WERI-Rb-1 (cell line): ENCODE results near the gene QKI.

Source experiments
- DNase-seq: peaks from one replicate; pipeline ENCODE4 v3.0.0-alpha.2; 2020
- H3K27ac ChIP-seq: fragments of 250-450 bp; sonication (Bioruptor Pico); 2 replicates; pipeline ENCODE4 v1.5.1; 2020; ENCODE audit warnings: mild to moderate bottlenecking, moderate library complexity
- H3K27me3 ChIP-seq: fragments of 250-450 bp; sonication (Bioruptor Pico); 2 replicates; pipeline ENCODE4 v1.5.1; 2021; ENCODE audit warnings: mild to moderate bottlenecking, low read depth, moderate library complexity; ENCODE audit not compliant: insufficient read depth, severe bottlenecking
- H3K36me3 ChIP-seq: fragments of 250-450 bp; sonication (Bioruptor Pico); 2 replicates; pipeline ENCODE4 v1.5.1; 2020; ENCODE audit warnings: mild to moderate bottlenecking, moderate library complexity
- H3K4me3 ChIP-seq: 2 replicates; pipeline ENCODE4 v1.5.1; 2011; ENCODE audit warnings: low read depth, mild to moderate bottlenecking, control low read depth, low read length
- H3K9me3 ChIP-seq: fragments of 250-450 bp; sonication (Bioruptor Pico); 2 replicates; pipeline ENCODE4 v1.5.1; 2021; ENCODE audit warnings: mild to moderate bottlenecking, moderate library complexity; ENCODE audit not compliant: severe bottlenecking
- TF ChIP-seq, protein P1 (sequence below): IDR thresholded peaks from 2 replicates; pipeline ENCODE4 v1.5.1; 2011; ENCODE audit warnings: low read depth, mild to moderate bottlenecking, control low read depth, inconsistent platforms, low read length

QKI gene

GRCh38 chr6:163617549-163617948 lies 203.0 kb downstream of the QKI start:
- no peak for DNase-seq
- Histone ChIP-seq H3K4me3 (no peak overlapping the region), H3K9me3 (no peaks in the 10 kb centered on the region), H3K27ac (no peak overlapping the region), H3K36me3 (no peaks in the 10 kb centered on the region), H3K27me3 (no peaks in the 10 kb centered on the region)
- TF ChIP-seq, protein P1, sequence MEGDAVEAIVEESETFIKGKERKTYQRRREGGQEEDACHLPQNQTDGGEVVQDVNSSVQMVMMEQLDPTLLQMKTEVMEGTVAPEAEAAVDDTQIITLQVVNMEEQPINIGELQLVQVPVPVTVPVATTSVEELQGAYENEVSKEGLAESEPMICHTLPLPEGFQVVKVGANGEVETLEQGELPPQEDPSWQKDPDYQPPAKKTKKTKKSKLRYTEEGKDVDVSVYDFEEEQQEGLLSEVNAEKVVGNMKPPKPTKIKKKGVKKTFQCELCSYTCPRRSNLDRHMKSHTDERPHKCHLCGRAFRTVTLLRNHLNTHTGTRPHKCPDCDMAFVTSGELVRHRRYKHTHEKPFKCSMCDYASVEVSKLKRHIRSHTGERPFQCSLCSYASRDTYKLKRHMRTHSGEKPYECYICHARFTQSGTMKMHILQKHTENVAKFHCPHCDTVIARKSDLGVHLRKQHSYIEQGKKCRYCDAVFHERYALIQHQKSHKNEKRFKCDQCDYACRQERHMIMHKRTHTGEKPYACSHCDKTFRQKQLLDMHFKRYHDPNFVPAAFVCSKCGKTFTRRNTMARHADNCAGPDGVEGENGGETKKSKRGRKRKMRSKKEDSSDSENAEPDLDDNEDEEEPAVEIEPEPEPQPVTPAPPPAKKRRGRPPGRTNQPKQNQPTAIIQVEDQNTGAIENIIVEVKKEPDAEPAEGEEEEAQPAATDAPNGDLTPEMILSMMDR = no peak

DNA sequence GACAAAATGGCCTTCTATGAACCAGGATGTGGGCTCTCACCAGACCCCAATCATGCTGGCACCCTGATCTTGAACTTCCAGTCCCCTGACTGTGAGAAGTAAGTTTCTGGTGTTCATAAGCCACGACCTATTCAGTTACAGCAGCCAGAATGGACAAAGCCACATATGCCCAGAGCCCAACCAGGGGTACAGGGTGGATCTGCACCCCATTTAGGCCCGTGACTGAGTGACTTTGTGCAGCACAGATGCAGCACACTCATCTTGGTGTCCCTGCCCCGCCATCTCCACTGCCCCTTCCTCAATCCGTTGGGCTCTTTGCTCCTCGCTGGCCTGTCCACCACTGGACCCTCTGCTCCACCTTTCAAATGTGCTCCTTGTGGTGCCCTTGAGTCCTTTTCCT lies 205.6 kb downstream of the QKI start:
- DNase-seq = no peak
- Histone ChIP-seq H3K9me3 (no peaks in the 10 kb centered on the region), H3K36me3 (no peaks in the 10 kb centered on the region), H3K4me3 (no peak overlapping the region), H3K27me3 (no peaks in the 10 kb centered on the region), H3K27ac (no peak overlapping the region)
- TF ChIP-seq, protein P1 = no peak

- no peaks in the 10 kb centered on the region for H3K27me3 ChIP-seq
- TF ChIP-seq, protein P1 = no peak
- no peak overlapping the region for H3K27ac ChIP-seq
- H3K36me3 ChIP-seq = no peaks in the 10 kb centered on the region
- no peaks in the 10 kb centered on the region for H3K9me3 ChIP-seq
- no peak overlapping the region for H3K4me3 ChIP-seq
- no peak for DNase-seq
These were observed 206.3 kb downstream of the QKI start for GRCh38 chr6:163620670-163621330.

DNA sequence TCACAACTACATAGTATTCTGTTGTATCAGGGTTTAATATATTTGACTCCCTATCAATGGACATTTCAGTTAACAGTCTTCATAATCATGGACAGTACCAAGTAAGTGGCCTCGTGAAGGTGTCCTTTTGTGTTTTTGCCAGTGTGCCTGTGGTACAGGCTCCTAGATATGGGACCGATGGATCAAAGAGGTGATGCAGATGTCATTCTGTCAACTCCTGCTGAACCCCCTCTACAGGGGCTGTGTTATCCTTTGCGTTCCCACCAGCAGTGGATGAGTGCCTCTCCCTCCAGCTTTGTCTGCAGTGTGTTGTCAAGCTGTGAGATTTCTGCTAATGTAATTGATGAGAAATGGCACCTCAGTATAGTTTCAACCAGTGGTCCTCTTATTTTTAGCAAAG lies 210.7 kb downstream of the QKI start:
- Histone ChIP-seq H3K27ac (no peak overlapping the region), H3K4me3 (no peak overlapping the region), H3K27me3 (no peaks in the 10 kb centered on the region), H3K9me3 (no peaks in the 10 kb centered on the region), H3K36me3 (no peaks in the 10 kb centered on the region)
- no peak for DNase-seq
- TF ChIP-seq, protein P1 = no peak

DNA sequence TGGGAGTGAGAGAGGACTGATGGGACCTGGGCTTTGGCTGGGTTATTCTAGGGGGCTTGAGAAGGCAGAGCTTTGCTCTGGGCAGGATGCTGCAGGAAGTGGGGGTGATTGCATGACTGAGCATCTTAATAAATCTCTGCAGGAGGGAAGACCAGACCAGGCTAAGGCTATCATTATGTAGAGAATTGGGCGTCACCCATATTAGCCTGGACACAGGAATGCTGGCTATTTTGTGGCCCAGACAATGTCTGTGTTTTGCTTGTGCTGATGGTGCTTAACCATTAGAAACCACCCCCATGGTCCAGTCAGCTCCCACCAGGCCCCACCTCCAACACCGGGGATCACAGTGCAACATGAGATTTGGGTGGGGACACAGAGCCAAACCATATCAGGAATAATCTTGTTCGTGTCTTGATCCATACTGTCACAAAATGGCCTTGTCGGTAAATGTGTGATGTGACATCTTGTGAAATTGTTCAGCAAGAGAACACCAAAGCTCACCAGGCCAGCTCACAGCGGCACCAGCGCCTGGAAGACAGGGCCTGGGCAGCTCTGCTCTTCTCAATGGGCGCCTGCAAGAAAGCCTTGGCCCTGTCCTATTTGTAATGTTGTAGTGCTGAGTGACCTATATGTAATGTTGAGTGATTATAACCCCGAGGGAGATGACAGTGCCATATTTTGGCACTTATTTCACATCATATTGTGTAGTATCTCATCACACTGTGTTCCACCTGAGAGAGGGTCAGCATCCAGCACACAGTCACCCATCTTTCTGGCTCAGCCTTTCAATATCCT lies 211.8 kb downstream of the QKI start:
- Histone ChIP-seq H3K27ac (no peak overlapping the region), H3K27me3 (no peaks in the 10 kb centered on the region), H3K36me3 (no peaks in the 10 kb centered on the region), H3K4me3 (no peak overlapping the region), H3K9me3 (no peaks in the 10 kb centered on the region)
- TF ChIP-seq, protein P1 = no peak
- DNase-seq = no peak
